Measurements from ENCODE around the gene NCAM1.

- TF ChIP-seq CTCF (conservative IDR thresholded peaks at IDR 0.05) (peak; percentile 96), ZFX (IDR thresholded peaks at IDR 0.05) (no peak)
Measured at GRCh38 chr11:113289431-113290187, 328.4 kb downstream of the NCAM1 start.
